Measurements from ENCODE around the gene VPS37C. TPM values are rescaled to one million over a fixed set of nuclear protein-coding genes. Genes with fewer than 3 reads are reported as not detected.

The VPS37C gene
- total RNA-seq, 1 donor from 2014 or later = 15.8 TPM

DNA sequence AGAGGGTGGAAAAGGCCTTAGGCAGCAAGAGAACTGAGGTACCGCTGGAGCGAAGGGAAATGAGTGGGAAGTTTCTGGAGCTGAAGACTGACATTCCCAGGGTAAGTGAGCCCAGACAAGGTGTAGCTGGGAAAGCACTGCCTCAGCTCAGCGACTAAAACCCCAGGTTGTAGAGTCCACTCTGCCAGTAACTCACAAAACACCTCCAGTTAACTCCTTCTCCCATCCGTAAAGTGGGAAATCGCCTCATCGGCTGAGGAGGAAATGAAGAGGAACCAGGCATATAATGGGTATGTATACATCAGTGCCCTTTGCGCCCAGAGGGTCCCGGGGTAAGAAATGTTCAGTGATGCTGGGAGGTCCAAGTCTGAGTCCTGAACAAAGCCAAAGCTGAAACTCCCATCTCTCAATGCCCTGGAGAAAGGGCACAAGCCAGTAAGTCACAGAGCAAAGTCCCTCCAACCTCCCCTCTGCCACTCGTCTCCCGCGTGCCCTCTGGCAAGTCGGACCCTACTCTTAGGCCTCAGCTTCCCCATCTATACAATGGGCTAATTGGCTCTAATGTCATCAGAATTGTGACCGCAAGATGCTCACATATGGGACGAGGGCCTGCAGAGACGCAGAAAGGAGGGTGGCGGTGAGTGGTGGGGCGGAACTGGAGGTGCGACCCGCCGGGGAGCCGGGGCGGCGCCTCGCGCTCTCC is 588 bp downstream of the VPS37C start:
- ATAC-seq (no peak), DNase-seq (no peak)
- intact Hi-C loops (cut with micrococcal nuclease) = no loop called here

GRCh38 chr11:61158691-61159381 is 2.4 kb downstream of the VPS37C start:
- DNase-seq (no peak), ATAC-seq (no peak)
- intact Hi-C loops (cut with micrococcal nuclease) = no loop called here

DNA sequence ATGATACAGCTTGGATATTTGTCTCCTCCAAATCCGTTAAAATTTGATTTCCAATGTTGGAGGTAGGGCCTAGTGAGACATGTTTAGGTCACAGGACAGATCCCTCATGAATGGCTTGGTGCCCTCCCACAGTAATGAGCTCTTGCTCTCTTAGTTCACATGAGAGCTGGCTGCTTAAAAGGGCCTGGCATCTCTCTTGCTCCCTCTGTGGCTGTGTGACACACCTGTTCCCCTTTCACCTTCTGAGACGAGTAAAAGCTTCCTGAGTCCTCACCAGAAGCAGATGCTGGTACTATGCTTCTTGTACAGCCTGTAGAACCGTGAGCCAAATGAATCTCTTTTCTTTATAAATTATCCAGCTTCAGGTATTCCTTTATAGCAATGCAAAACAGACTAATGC is 3.5 kb downstream of the VPS37C start:
- no peak for ATAC-seq
- intact Hi-C loops (cut with micrococcal nuclease) = no loop called here
- no peak for DNase-seq

- DNase-seq (no peak), ATAC-seq (no peak)
- intact Hi-C loops (cut with micrococcal nuclease) = no loop called here
Measured at GRCh38 chr11:61155741-61156140, 5.5 kb downstream of the VPS37C start.

- DNase-seq (no peak), ATAC-seq (no peak)
- intact Hi-C loops (cut with micrococcal nuclease) = no loop called here
Measured at GRCh38 chr11:61155312-61155711, 5.9 kb downstream of the VPS37C start.

DNA sequence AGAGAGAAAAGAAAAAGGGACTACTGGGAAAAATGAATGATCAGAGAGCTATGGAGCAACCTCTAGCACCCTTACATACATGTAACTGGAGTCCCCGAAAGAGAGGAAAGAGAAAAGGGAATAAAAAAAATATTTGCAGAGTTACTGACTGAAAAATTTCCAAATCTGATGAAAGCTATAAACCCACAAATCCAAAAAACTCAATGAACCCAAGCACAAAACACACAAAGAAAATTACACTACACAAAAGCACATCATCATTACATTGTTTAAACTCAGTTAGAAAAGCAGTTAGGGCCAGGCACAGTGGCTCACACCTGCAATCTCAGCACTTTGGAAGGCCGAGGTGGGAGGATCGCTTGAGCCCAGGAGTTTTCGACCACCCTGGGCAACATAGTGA is 6.7 kb downstream of the VPS37C start:
- ATAC-seq (no peak), DNase-seq (no peak)
- intact Hi-C loops (cut with micrococcal nuclease) = no loop called here

GRCh38 chr11:61153593-61154095 is 7.6 kb downstream of the VPS37C start:
- intact Hi-C loops (cut with micrococcal nuclease) = no loop called here
- ATAC-seq (peak; percentile 39), DNase-seq (no peak)

DNA sequence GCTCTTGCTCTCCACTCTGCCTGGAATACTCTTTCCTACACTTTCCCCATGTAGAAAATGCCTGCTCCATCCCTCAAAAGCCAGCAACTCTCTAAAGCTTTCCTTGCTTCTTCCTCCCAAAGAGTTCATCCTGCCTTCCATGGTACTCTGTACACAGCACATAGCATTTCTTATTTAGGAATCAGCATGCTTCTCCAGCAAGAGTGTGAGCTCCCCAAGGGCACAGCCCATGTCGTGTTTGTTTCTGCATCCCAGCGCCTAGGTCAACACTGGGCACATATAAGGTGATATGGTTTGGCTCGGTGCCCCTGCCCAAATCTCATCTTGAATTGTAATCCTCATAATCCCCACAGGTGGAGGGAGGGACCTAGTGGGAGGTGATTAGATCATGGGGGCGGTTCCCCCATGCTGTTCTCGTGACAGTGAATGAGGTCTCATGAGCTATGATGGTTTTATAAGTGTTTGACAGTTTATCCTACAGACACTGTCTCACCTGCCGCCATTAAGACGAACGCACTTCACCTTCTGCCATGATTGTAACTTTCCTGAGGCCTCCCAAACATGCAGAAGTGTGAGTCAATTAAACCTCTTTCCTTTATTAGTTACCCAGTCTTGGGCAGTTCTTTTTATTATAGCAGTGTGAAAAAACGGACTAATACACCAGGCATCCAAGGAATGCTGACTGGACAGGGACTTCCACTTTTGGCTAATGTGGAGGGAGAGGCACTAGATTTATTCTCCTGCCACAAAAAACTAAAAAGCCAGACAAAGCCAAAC is 8.2 kb downstream of the VPS37C start:
- ATAC-seq = peak; percentile 61
- intact Hi-C loops (cut with micrococcal nuclease) = no loop called here

GRCh38 chr11:61151545-61152252 is 9.5 kb downstream of the VPS37C start:
- ATAC-seq (no peak), DNase-seq (no peak)
- intact Hi-C loops (cut with micrococcal nuclease) = no loop called here

More for the DNA sequence above, 8.2 kb downstream of the VPS37C start:
- no peak for DNase-seq

DNA sequence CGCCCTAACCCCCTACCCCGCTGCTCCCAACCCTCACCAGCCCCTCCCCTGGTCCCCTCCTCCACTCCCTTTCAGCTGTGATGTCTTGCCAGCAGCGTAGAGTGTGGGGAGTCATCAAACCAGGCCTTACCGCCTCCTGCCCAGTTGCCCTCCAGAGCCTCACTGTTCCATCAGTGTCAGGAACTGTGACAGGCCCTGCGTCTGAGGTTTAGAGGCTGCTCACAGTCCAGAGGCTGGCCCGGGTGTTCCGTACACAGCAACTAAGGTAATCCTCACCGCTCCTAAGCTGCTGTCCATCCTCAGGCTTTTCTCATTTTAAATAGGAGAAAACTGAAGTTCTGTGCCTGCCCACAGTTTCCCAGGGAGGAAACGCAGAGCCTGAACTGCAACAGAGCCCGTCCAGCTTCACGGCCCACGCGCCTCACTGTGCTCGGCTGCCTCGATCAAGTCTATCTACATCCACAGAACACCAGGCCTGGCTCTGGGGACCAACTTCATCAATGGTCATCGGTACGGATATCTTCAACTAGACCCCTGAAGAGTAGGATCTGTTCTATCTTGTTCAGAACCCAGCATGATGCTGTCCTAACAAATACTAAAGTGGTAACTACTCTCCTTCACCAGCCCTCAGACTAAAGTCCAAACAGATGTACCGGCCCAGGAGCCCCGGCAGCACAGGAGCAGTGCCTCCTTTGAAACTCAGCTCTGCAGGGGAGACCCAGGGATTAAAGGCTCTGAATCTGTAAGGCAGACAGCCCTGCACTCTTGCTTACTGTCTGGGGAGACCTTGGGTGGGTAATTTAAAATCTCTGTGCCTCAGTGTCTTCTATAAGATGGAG is 10.3 kb downstream of the VPS37C start:
- no peak for ATAC-seq
- no peak for DNase-seq
- intact Hi-C loops (cut with micrococcal nuclease) = no loop called here

DNA sequence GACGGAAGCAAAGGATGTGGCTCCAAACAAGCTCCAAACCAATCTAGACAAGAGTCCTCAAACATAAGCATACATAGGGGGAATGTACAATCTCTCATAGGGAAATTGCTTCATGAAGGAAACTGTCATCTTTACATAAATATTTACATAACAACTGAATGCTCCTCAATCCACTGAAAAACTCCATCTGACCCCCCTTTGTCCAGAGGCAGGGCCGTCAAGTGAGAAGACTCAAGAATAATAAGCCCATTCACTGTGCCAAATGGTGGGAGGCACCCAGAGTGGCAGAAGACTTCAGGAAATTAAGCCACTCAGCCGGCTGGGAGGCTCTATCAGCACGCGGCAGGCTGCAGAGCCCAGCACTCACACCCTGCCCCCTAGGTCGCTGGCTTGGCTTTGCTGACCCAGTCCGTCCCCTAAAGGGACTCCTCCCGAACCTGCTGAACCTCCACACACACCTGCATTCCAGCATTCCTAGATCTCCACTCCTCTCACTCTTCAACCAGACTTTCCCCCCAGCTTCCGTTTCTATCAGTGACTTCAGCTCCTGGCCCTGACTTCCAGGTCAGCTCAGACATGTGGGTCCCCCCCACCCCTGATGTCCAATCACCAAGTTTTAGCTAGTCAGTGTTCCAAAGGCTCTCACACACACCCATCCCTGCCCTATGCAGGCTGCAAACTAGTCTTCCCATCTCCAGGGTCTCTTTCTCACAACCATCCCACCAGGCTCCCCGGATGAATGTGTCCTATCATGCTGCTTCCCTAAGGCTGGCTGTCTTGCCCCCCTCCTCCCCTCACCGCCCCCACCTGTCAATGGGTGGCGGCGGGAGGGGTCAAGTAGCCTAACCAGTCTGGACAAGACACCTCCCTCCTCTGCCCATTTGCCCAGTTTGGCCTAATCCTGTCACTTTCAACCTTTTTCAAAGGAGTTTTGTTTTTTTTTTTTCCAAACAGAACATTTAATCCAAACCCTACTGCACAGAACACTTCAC is 11.3 kb downstream of the VPS37C start:
- ATAC-seq = peak; percentile 16
- intact Hi-C loops (cut with micrococcal nuclease) = no loop called here
- DNase-seq = no peak

- no peak for ATAC-seq
Measured at GRCh38 chr11:61147791-61148620, 13.2 kb downstream of the VPS37C start.

GRCh38 chr11:61147271-61147670 is 14.0 kb downstream of the VPS37C start:
- no peak for ATAC-seq
- no peak for DNase-seq
- intact Hi-C loops (cut with micrococcal nuclease) = no loop called here

More at GRCh38 chr11:61147791-61148620, 13.2 kb downstream of the VPS37C start:
- no peak for DNase-seq
- intact Hi-C loops (cut with micrococcal nuclease) = no loop called here

DNA sequence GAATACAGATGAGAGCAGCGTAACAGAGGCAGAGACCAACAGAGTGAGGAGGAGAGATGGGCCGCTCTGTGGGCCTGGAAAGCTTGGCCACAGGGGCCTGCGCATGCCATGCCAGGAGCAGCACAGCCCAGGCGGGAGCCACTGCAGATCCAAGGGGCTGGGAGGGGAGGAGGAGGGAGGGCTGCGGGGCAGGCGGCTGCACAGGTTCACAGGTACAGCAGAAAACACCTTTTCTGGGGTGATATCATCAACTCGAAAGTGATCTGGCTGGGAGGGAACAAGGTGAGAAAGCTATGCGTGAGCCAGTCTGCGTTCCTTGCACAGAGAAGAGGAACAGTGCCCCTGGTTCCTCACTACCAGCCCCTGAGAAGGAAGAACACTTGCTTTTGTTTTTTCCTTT is 14.8 kb downstream of the VPS37C start:
- DNase-seq (no peak), ATAC-seq (no peak)
- intact Hi-C loops (cut with micrococcal nuclease) = no loop called here

DNA sequence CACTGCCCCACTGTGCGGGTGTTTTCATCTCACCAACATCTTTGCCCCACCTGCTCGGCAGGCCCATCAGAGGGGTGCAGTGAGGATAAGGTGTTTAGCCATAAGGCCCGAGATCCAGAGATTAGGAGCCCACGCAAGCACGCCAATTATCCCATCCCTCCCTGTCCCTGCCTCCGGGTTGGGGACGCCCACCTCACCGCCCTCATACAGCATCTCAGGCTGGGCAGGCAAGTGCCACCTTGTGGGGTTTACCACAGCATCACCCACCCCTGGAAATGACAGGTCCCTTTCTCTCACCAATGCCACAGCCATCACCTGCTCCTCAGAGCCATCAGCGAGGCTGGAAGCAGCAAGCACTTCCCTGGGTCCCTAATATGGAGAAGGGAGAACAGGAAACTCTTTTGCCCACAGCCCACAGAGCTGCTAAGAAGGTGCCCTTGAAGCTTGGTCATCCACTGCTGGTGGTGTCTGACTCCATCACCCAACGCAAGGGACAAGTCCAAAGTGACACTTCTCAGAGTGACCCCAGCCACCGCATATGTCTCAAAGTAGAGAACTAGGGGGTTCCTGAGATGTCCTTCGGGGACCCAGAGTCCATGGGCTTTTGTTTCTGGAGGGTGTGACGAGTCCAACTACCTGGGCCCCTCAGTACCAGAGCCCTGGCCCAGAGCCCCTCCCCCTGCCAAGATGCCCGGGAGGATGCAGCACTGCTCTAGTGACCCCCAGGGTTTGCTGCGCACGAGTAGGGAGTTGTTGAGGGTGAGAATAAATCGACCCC is 15.8 kb downstream of the VPS37C start:
- DNase-seq = no peak
- intact Hi-C loops (cut with micrococcal nuclease) = no loop called here
- no peak for ATAC-seq
